Measurements from ENCODE around the gene DYNC1LI2. TPM values are rescaled to one million over a fixed set of nuclear protein-coding genes. Genes with fewer than 3 reads are reported as not detected.

Gene DYNC1LI2
- total RNA-seq, 4 donors from 2014 or later, result 167 to 337 (median 206) TPM

GRCh38 chr16:66714062-66714461, 37.3 kb downstream of the DYNC1LI2 start:
- no peak for DNase-seq

GRCh38 chr16:66713076-66713475, 38.3 kb downstream of the DYNC1LI2 start:
- H3K27ac ChIP-seq, result no peak overlapping the region
- H3K4me1 ChIP-seq, result peaks cover 0 to 16% (median 0%) of the 10 kb centered on the region in 4 donors
- no peaks in the 10 kb centered on the region for H3K27me3 ChIP-seq
- no peaks in the 10 kb centered on the region for H3K9me3 ChIP-seq
- TF ChIP-seq POLR2A (IDR thresholded peaks at IDR 0.05) (no peak), CTCF (IDR thresholded peaks at IDR 0.05) (no peak)
- DNase-seq, result no peak
- no peak overlapping the region for H3K4me3 ChIP-seq
- H3K36me3 ChIP-seq, result no peaks in the 10 kb centered on the region

More at GRCh38 chr16:66714062-66714461, 37.3 kb downstream of the DYNC1LI2 start:
- Histone ChIP-seq H3K4me3 (no peak overlapping the region), H3K27me3 (no peaks in the 10 kb centered on the region), H3K36me3 (peaks cover 0 to 7% (median 0%) of the 10 kb centered on the region in 3 donors), H3K9me3 (no peaks in the 10 kb centered on the region), H3K27ac (peak overlapping the region in 3 of 4 donors; percentile 12 to 81 (median 75)), H3K4me1 (peaks cover 0 to 16% (median 0%) of the 10 kb centered on the region in 4 donors)
- no peak for TF ChIP-seq POLR2A (IDR thresholded peaks at IDR 0.05)
- no peak for TF ChIP-seq CTCF (IDR thresholded peaks at IDR 0.05)

GRCh38 chr16:66712512-66712911, 38.9 kb downstream of the DYNC1LI2 start:
- Histone ChIP-seq H3K4me3 (no peak overlapping the region), H3K36me3 (no peaks in the 10 kb centered on the region), H3K27me3 (no peaks in the 10 kb centered on the region), H3K4me1 (peaks cover 0 to 16% (median 0%) of the 10 kb centered on the region in 4 donors), H3K27ac (no peak overlapping the region), H3K9me3 (no peaks in the 10 kb centered on the region)
- no peak for TF ChIP-seq POLR2A (IDR thresholded peaks at IDR 0.05)
- no peak for TF ChIP-seq CTCF (IDR thresholded peaks at IDR 0.05)
- DNase-seq, result no peak

GRCh38 chr16:66711581-66711980, 39.8 kb downstream of the DYNC1LI2 start:
- TF ChIP-seq POLR2A (IDR thresholded peaks at IDR 0.05) (no peak), CTCF (IDR thresholded peaks at IDR 0.05) (no peak)
- Histone ChIP-seq H3K36me3 (no peaks in the 10 kb centered on the region), H3K27ac (no peak overlapping the region), H3K4me3 (no peak overlapping the region), H3K4me1 (peaks cover 0 to 19% (median 0%) of the 10 kb centered on the region in 4 donors), H3K27me3 (no peaks in the 10 kb centered on the region), H3K9me3 (no peaks in the 10 kb centered on the region)
- DNase-seq, result no peak

- H3K4me3 ChIP-seq, result no peak overlapping the region
- no peaks in the 10 kb centered on the region for H3K9me3 ChIP-seq
- peak overlapping the region in 3 of 4 donors; percentile 48 to 68 (median 55) for H3K27ac ChIP-seq
- no peaks in the 10 kb centered on the region for H3K36me3 ChIP-seq
- peak in 1 of 3 donors; percentile 44 for DNase-seq
- TF ChIP-seq CTCF (IDR thresholded peaks at IDR 0.05), result no peak
- no peak for TF ChIP-seq POLR2A (IDR thresholded peaks at IDR 0.05)
- peaks cover 0 to 13% (median 0%) of the 10 kb centered on the region in 4 donors for H3K4me1 ChIP-seq
- H3K27me3 ChIP-seq, result no peaks in the 10 kb centered on the region
Observed at GRCh38 chr16:66706506-66706880, 44.9 kb downstream of the DYNC1LI2 start.
